Psoas muscle (tissue), 8 donors: ENCODE data around the gene MRTFA. TPM values are rescaled to one million over a fixed set of nuclear protein-coding genes. Genes with fewer than 3 reads are reported as not detected.

Experiments
- ATAC-seq, 4 donors: fragments of 200-7000 bp; cut with Tn5 transposase; one replicate each; pipeline ENCODE4 v1.9.1; 2020; ENCODE audit warnings: moderate library complexity in 3 of 4, mild to moderate bottlenecking in 2 of 4
- DNase-seq, 2 donors: peaks; one replicate each; pipeline ENCODE4 v3.0.0-alpha.2; 2020
- H3K27ac ChIP-seq: fragments of 200-600 bp; one replicate; pipeline ENCODE4 v1.8.0; 2022
- H3K27me3 ChIP-seq, 3 donors: fragments of 200-600 bp in 1 of 3; one replicate each; pipeline versions ENCODE4 v1.6.1 to v1.8.0; 2013 to 2022; ENCODE audit warnings: low read length in 2 of 3, mild to moderate bottlenecking in 2 of 3, moderate library complexity in 1 of 3; ENCODE audit not compliant: insufficient read depth in 3 of 3
- H3K36me3 ChIP-seq, 2 donors: fragments of 200-600 bp in 1 of 2; one replicate each; pipeline versions ENCODE4 v1.6.1 to v1.8.0; 2013 to 2022; ENCODE audit warnings: low read depth in 1 of 2, mild to moderate bottlenecking in 1 of 2, moderate library complexity in 1 of 2; ENCODE audit not compliant: insufficient read depth in 1 of 2
- H3K4me1 ChIP-seq: fragments of 200-600 bp; one replicate; pipeline ENCODE4 v1.8.0; 2022
- H3K4me3 ChIP-seq: fragments of 200-600 bp; one replicate; pipeline ENCODE4 v1.8.0; 2022; ENCODE audit warnings: mild to moderate bottlenecking
- H3K9me3 ChIP-seq: fragments of 200-600 bp; one replicate; pipeline ENCODE4 v1.8.0; 2022
- WGBS, 3 donors: extraction: QIAGEN DNeasy Blood & Tissue Kit; methylation state at CpG; one replicate each; pipeline versions ENCODE4 v1.1.6 to v1.1.7; 2013; 5-methylcytosine and 5-hydroxymethylcytosine counted together
- intact Hi-C, 2 donors: fragments of 100-400 bp; cut with DNase I; formaldehyde crosslinking; loops; one replicate each; pipeline versions ENCODE4 v1.11.0 to v1.14.2; 2022
- polyA plus RNA-seq, 3 donors: library from polyadenylated mRNA; stranded (reverse); fragments of 200-250 nt; gene quantifications; one replicate each; pipeline ENCODE4 v1.2.3, GENCODE V29; 2013
- total RNA-seq, 4 donors: library from RNA; stranded (reverse); fragmentation: NEBNext Ultra II Directional in 2 of 4; extraction: Animal tissue kit (Norgen Biotek cat#: 25700) in 2 of 4; gene quantifications; one replicate each; pipeline versions ENCODE4 v1.2.1 to v1.2.4, GENCODE V29; 2021 to 2023
- TF ChIP-seq, protein P1 (sequence below): fragments of 200-600 bp; IDR thresholded peaks from one replicate; pipeline ENCODE4 v1.8.0; 2022; ENCODE audit warnings: antibody characterized with exemption
- donor health status: healthy with polysubstance abuse.
- donor health status: DM: no; HTN: no; CAD: no; lungs with moderate emphysema.
- donor health status: Bipolar disorder and iron deficiency.
- donor health status: healthy.
- donor health status: DM: yes; HTN: yes; CAD: no.
- donor health status: DM: no; HTN: no; CAD: no.
- donor health status: DM: no; HTN: no; CAD: no.
- donor health status: DM: yes; HTN: yes; CAD: no.

The MRTFA gene
- total and polyA plus RNA-seq, 7 donors, result 10.1 to 24.0 (median 15.7) TPM

- H3K27me3 ChIP-seq, result no peaks in the 10 kb centered on the region
- TF ChIP-seq, protein P1, sequence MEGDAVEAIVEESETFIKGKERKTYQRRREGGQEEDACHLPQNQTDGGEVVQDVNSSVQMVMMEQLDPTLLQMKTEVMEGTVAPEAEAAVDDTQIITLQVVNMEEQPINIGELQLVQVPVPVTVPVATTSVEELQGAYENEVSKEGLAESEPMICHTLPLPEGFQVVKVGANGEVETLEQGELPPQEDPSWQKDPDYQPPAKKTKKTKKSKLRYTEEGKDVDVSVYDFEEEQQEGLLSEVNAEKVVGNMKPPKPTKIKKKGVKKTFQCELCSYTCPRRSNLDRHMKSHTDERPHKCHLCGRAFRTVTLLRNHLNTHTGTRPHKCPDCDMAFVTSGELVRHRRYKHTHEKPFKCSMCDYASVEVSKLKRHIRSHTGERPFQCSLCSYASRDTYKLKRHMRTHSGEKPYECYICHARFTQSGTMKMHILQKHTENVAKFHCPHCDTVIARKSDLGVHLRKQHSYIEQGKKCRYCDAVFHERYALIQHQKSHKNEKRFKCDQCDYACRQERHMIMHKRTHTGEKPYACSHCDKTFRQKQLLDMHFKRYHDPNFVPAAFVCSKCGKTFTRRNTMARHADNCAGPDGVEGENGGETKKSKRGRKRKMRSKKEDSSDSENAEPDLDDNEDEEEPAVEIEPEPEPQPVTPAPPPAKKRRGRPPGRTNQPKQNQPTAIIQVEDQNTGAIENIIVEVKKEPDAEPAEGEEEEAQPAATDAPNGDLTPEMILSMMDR, result no peak
- ATAC-seq (no peak), DNase-seq (no peak)
- intact Hi-C loops, result no loop called here
- no peak overlapping the region for H3K4me3 ChIP-seq
- H3K36me3 ChIP-seq, result peaks cover 2 to 38% of the 10 kb centered on the region in 2 donors
- WGBS, 3 donors, result 57 to 79% (median 67%) methylated on average over 2 of the region's 2 CpGs
- H3K4me1 ChIP-seq, result peaks cover 42% of the 10 kb centered on the region
- no peaks in the 10 kb centered on the region for H3K9me3 ChIP-seq
- no peak overlapping the region for H3K27ac ChIP-seq
Measured at GRCh38 chr22:40432625-40433024, 203.9 kb downstream of the MRTFA start.

DNA sequence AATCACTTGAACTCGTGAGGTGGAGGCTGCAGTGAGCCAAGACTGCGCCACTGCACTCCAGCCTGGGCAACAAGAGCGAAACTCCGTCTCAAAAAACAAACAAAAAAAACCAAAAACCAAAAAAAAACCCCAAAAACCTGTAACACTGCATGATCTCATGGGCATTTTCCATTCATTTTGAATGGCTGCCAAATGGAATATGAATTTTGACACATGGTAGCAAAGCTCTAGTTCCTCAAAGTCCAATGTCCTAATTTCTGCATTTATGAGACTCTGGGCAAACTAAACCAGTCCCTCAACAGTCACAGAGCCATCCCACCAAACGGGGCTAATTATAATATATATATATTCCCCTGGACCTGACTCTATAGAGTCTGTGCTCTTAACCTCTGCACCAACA is 204.4 kb downstream of the MRTFA start:
- intact Hi-C loops, result no loop called here
- Histone ChIP-seq H3K27ac (no peak overlapping the region), H3K36me3 (peaks cover 2 to 39% of the 10 kb centered on the region in 2 donors), H3K9me3 (no peaks in the 10 kb centered on the region), H3K27me3 (no peaks in the 10 kb centered on the region), H3K4me3 (no peak overlapping the region), H3K4me1 (peaks cover 41% of the 10 kb centered on the region)
- TF ChIP-seq, protein P1, result no peak
- DNase-seq (no peak), ATAC-seq (no peak)
- WGBS, 3 donors, result 71 to 90% (median 88%) methylated on average over 5 of the region's 5 CpGs

GRCh38 chr22:40430991-40431390 is 205.5 kb downstream of the MRTFA start:
- DNase-seq (no peak), ATAC-seq (no peak)
- TF ChIP-seq, protein P1, result no peak
- Histone ChIP-seq H3K9me3 (no peaks in the 10 kb centered on the region), H3K27ac (peak overlapping the region; percentile 10), H3K27me3 (no peaks in the 10 kb centered on the region), H3K4me3 (no peak overlapping the region), H3K4me1 (peaks cover 40% of the 10 kb centered on the region), H3K36me3 (peaks cover 2 to 39% of the 10 kb centered on the region in 2 donors)
- intact Hi-C loops, result no loop called here
- WGBS, 3 donors, result 45 to 67% (median 49%) methylated on average over 4 of the region's 4 CpGs

DNA sequence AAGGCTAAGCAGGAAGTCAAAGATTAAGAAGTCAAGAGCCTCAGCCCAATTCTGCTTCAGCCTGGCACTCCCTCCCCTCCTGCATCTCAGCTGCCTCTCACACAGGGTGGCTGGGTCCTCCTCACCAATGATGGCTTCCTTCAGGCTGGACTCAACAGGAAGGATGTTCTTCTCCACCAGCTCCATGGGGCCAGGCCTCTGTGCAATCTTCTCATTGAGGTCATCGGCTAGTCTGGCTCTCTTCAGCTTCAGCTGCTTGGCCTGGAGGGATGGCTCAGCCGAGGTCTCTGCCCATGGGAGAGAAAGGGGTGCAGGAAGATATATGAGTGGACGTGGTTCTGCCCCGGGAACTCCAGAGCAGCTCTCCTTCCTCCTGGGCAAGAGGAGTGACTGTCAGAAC is 207.0 kb downstream of the MRTFA start:
- TF ChIP-seq, protein P1, result no peak
- 55 to 78% (median 57%) methylated on average over 4 of the region's 4 CpGs for WGBS, 3 donors
- H3K27ac ChIP-seq, result no peak overlapping the region
- H3K27me3 ChIP-seq, result no peaks in the 10 kb centered on the region
- peaks cover 2 to 33% of the 10 kb centered on the region in 2 donors for H3K36me3 ChIP-seq
- ATAC-seq (no peak), DNase-seq (no peak)
- H3K4me1 ChIP-seq, result peaks cover 45% of the 10 kb centered on the region
- H3K4me3 ChIP-seq, result no peak overlapping the region
- intact Hi-C loops, result loop anchor here in 1 of 2 donors (5.0 to 10.0 kb wide), 2 partner anchors 57 to 325 kb away; partner anchors contain the start of gene SGSM3
- H3K9me3 ChIP-seq, result no peaks in the 10 kb centered on the region

DNA sequence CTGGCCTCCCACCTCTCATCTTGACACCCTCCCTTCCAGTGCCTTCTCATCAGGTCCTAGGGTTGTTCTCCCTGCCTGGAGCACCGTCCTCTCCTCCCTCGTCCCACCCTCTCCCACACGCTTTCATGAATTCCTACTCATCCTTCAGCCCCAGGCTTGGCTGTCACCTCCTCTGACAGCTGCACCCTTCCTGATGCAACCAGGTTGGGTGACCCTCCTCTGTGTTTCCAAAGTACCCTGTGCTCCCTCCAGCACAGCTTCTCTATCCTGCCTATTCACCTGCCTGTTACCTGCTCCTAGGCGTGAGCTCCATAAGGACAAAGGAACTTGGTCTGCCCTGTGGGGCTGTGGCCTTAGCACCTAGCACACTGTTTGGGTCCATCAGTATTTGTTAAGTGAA is 207.7 kb downstream of the MRTFA start:
- TF ChIP-seq, protein P1, result no peak
- intact Hi-C loops, result loop anchor here in 1 of 2 donors (5.0 to 10.0 kb wide), 2 partner anchors 56 to 326 kb away; partner anchors contain the start of gene SGSM3
- Histone ChIP-seq H3K9me3 (no peaks in the 10 kb centered on the region), H3K4me1 (peaks cover 52% of the 10 kb centered on the region), H3K27ac (no peak overlapping the region), H3K36me3 (peaks cover 2 to 33% of the 10 kb centered on the region in 2 donors), H3K4me3 (no peak overlapping the region), H3K27me3 (no peaks in the 10 kb centered on the region)
- DNase-seq, result no peak
- ATAC-seq, result no peak
- WGBS, 3 donors, result 82 to 87% (median 85%) methylated on average over 4 of the region's 4 CpGs
